T-helper 17 cell (primary cell): ENCODE results near the gene ARHGAP22. TPM values are rescaled to one million over a fixed set of nuclear protein-coding genes. Genes with fewer than 3 reads are reported as not detected.

Source experiments
- ATAC-seq: fragments of 150-1000 bp; cut with Tn5 transposase; 2 replicates; pipeline ENCODE4 v1.10.0; 2021; ENCODE audit warnings: mild to moderate bottlenecking, moderate library complexity
- DNase-seq, 3 donors: peaks; one replicate each; pipeline versions ENCODE4 v3.0.0 to v3.0.0-alpha.2; 2020 to 2021
- H3K9me3 ChIP-seq: one replicate; pipeline ENCODE4 v1.7.0; 2013; ENCODE audit warnings: low read length, mild to moderate bottlenecking; ENCODE audit not compliant: control insufficient read depth, poor library complexity, severe bottlenecking
- H3K27ac Mint-ChIP-seq: one replicate; pipeline ENCODE4 v1.8.0; 2022; ENCODE audit warnings: mild to moderate bottlenecking, moderate library complexity, mixed read lengths
- H3K27me3 Mint-ChIP-seq: one replicate; pipeline ENCODE4 v1.8.0; 2022; ENCODE audit warnings: mixed read lengths
- H3K36me3 Mint-ChIP-seq: one replicate; pipeline ENCODE4 v1.8.0; 2022; ENCODE audit warnings: low read depth, mixed read lengths
- H3K4me1 Mint-ChIP-seq: one replicate; pipeline ENCODE4 v1.8.0; 2022; ENCODE audit warnings: mild to moderate bottlenecking, mixed read lengths
- H3K4me3 Mint-ChIP-seq: one replicate; pipeline ENCODE4 v1.8.0; 2022; ENCODE audit warnings: mild to moderate bottlenecking, moderate library complexity, mixed read lengths
- total RNA-seq, 4 donors: library from RNA in 2 of 4; stranded (reverse) in 2 of 4; gene quantifications; one replicate each; pipeline ENCODE4 v1.2.3 and lab custom pipeline; 2022 to 2026

ARHGAP22 gene
- total RNA-seq, 2 donors from 2014 or later: 0.39 to 1.4 TPM

GRCh38 chr10:48545462-48546145 is 59.3 kb downstream of the ARHGAP22 start:
- Mint-ChIP-seq H3K36me3 (no peaks in the 10 kb centered on the region), H3K4me3 (no peak overlapping the region), H3K27me3 (peaks cover 29% of the 10 kb centered on the region), H3K27ac (no peak overlapping the region), H3K4me1 (peaks cover 3% of the 10 kb centered on the region)
- no peaks in the 10 kb centered on the region for H3K9me3 ChIP-seq
- DNase-seq (no peak), ATAC-seq (no peak)

GRCh38 chr10:48543182-48543844 is 61.6 kb downstream of the ARHGAP22 start:
- H3K27ac Mint-ChIP-seq: no peak overlapping the region
- DNase-seq (no peak), ATAC-seq (no peak)
- no peaks in the 10 kb centered on the region for H3K4me1 Mint-ChIP-seq
- no peak overlapping the region for H3K4me3 Mint-ChIP-seq
- peaks cover 26% of the 10 kb centered on the region for H3K27me3 Mint-ChIP-seq
- H3K36me3 Mint-ChIP-seq: no peaks in the 10 kb centered on the region
- no peaks in the 10 kb centered on the region for H3K9me3 ChIP-seq

- no peaks in the 10 kb centered on the region for H3K9me3 ChIP-seq
- Mint-ChIP-seq H3K27me3 (peaks cover 19% of the 10 kb centered on the region), H3K27ac (no peak overlapping the region), H3K4me1 (no peaks in the 10 kb centered on the region), H3K4me3 (no peak overlapping the region), H3K36me3 (no peaks in the 10 kb centered on the region)
- DNase-seq (no peak), ATAC-seq (no peak)
Measured at GRCh38 chr10:48542471-48543181, 62.2 kb downstream of the ARHGAP22 start.

- H3K4me1 Mint-ChIP-seq: no peaks in the 10 kb centered on the region
- ATAC-seq (no peak), DNase-seq (no peak)
- peaks cover 18% of the 10 kb centered on the region for H3K27me3 Mint-ChIP-seq
- no peaks in the 10 kb centered on the region for H3K9me3 ChIP-seq
- no peak overlapping the region for H3K4me3 Mint-ChIP-seq
- no peak overlapping the region for H3K27ac Mint-ChIP-seq
- H3K36me3 Mint-ChIP-seq: no peaks in the 10 kb centered on the region
Measured at GRCh38 chr10:48541144-48541795, 63.6 kb downstream of the ARHGAP22 start.

GRCh38 chr10:48538611-48539010 is 66.3 kb downstream of the ARHGAP22 start:
- no peaks in the 10 kb centered on the region for H3K4me1 Mint-ChIP-seq
- no peaks in the 10 kb centered on the region for H3K9me3 ChIP-seq
- DNase-seq (no peak), ATAC-seq (no peak)
- no peak overlapping the region for H3K27ac Mint-ChIP-seq
- no peaks in the 10 kb centered on the region for H3K36me3 Mint-ChIP-seq
- no peak overlapping the region for H3K4me3 Mint-ChIP-seq
- peaks cover 26% of the 10 kb centered on the region for H3K27me3 Mint-ChIP-seq

- H3K9me3 ChIP-seq: no peaks in the 10 kb centered on the region
- Mint-ChIP-seq H3K4me1 (no peaks in the 10 kb centered on the region), H3K27me3 (peaks cover 20% of the 10 kb centered on the region), H3K4me3 (no peak overlapping the region), H3K36me3 (no peaks in the 10 kb centered on the region), H3K27ac (no peak overlapping the region)
- DNase-seq: no peak
- no peak for ATAC-seq
Measured at GRCh38 chr10:48536916-48537890, 67.7 kb downstream of the ARHGAP22 start.

- H3K27ac Mint-ChIP-seq: no peak overlapping the region
- no peaks in the 10 kb centered on the region for H3K36me3 Mint-ChIP-seq
- ATAC-seq (no peak), DNase-seq (no peak)
- no peaks in the 10 kb centered on the region for H3K9me3 ChIP-seq
- H3K4me3 Mint-ChIP-seq: no peak overlapping the region
- H3K4me1 Mint-ChIP-seq: no peaks in the 10 kb centered on the region
- peaks cover 14% of the 10 kb centered on the region for H3K27me3 Mint-ChIP-seq
Measured at GRCh38 chr10:48536156-48536500, 68.7 kb downstream of the ARHGAP22 start.

GRCh38 chr10:48535416-48536155 is 69.3 kb downstream of the ARHGAP22 start:
- no peak overlapping the region for H3K4me3 Mint-ChIP-seq
- H3K36me3 Mint-ChIP-seq: no peaks in the 10 kb centered on the region
- H3K9me3 ChIP-seq: no peaks in the 10 kb centered on the region
- ATAC-seq (no peak), DNase-seq (no peak)
- H3K4me1 Mint-ChIP-seq: no peaks in the 10 kb centered on the region
- H3K27me3 Mint-ChIP-seq: peaks cover 14% of the 10 kb centered on the region
- H3K27ac Mint-ChIP-seq: no peak overlapping the region

GRCh38 chr10:48533951-48534720 is 70.7 kb downstream of the ARHGAP22 start:
- H3K9me3 ChIP-seq: no peaks in the 10 kb centered on the region
- DNase-seq (no peak), ATAC-seq (no peak)
- H3K27me3 Mint-ChIP-seq: peaks cover 14% of the 10 kb centered on the region
- no peak overlapping the region for H3K4me3 Mint-ChIP-seq
- no peak overlapping the region for H3K27ac Mint-ChIP-seq
- no peaks in the 10 kb centered on the region for H3K4me1 Mint-ChIP-seq
- H3K36me3 Mint-ChIP-seq: no peaks in the 10 kb centered on the region

GRCh38 chr10:48533540-48533939 is 71.3 kb downstream of the ARHGAP22 start:
- no peaks in the 10 kb centered on the region for H3K9me3 ChIP-seq
- DNase-seq (no peak), ATAC-seq (no peak)
- Mint-ChIP-seq H3K36me3 (no peaks in the 10 kb centered on the region), H3K27me3 (peaks cover 10% of the 10 kb centered on the region), H3K27ac (no peak overlapping the region), H3K4me1 (no peaks in the 10 kb centered on the region), H3K4me3 (no peak overlapping the region)

- no peak overlapping the region for H3K27ac Mint-ChIP-seq
- no peaks in the 10 kb centered on the region for H3K4me1 Mint-ChIP-seq
- no peak overlapping the region for H3K4me3 Mint-ChIP-seq
- peaks cover 10% of the 10 kb centered on the region for H3K27me3 Mint-ChIP-seq
- no peaks in the 10 kb centered on the region for H3K36me3 Mint-ChIP-seq
- no peak for ATAC-seq
- no peak for DNase-seq
- no peaks in the 10 kb centered on the region for H3K9me3 ChIP-seq
Measured at GRCh38 chr10:48531486-48531885, 73.4 kb downstream of the ARHGAP22 start.
